Activated naive CD8-positive, alpha-beta T cell (primary cell): ENCODE measurements around the gene GPC4.

Experiments
- H3K27ac Mint-ChIP-seq: one replicate; pipeline ENCODE4 v1.8.0; 2021; ENCODE audit warnings: mixed read lengths
- H3K27me3 Mint-ChIP-seq: one replicate; pipeline ENCODE4 v1.8.0; 2021; ENCODE audit warnings: mixed read lengths
- H3K36me3 Mint-ChIP-seq: one replicate; pipeline ENCODE4 v1.8.0; 2021; ENCODE audit warnings: mixed read lengths
- H3K4me1 Mint-ChIP-seq: one replicate; pipeline ENCODE4 v1.8.0; 2021; ENCODE audit warnings: low read depth, mixed read lengths
- H3K4me3 Mint-ChIP-seq: one replicate; pipeline ENCODE4 v1.8.0; 2021; ENCODE audit warnings: mild to moderate bottlenecking, mixed read lengths
- H3K9me3 Mint-ChIP-seq: one replicate; pipeline ENCODE4 v1.8.0; 2021; ENCODE audit warnings: low read depth, mixed read lengths

GPC4 gene

DNA sequence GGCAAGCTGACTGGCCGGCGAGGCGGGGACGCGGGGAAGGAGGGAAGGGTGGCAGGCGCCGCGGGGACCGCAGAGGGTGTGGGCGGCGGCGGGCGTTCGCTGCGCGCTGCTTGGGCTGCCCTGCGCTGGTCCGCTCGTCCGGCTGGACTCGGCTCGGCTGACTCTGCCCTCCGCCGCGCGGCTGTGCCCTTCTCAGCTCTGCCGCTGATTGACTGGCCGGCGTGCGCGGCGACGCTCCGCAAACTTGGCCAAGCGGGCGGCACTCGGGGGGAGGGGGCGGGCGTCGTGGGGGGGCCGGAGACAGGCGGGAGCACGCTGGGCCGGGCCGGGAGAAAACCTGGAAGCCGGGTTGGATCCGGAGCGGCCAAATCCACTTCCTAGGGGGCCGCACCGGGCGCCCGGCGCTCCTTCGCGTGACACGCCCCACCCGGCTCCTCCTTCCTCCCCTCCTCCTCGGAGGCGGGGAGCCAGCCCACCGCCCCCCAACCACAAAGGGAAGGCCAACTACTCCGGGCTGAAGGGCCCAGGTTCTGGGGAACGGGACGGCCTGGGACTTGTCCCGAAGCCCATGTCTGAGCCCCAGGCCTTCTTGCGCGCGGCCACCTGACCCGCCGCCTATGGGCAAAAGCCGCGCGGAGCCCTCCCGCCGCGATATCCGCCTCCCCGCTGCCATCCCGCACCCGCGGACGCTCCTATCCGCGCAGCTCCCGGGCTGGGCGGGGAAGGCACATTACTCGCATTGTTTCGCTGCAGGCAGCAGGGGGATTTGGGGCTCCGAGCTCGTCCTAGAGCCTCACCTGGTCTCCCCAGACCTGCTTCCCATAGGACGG, at the start of gene GPC4:
GPC4 (minus strand) TSS at position 214 of the 830 bp plus-strand sequence. CDS start 524 bp downstream, outside the sequence.
- Mint-ChIP-seq H3K9me3 (no peaks in the 10 kb centered on the region), H3K27ac (no peak within 1 kb of the TSS), H3K4me1 (no peaks in the 10 kb centered on the region), H3K27me3 (peaks cover 19% of the 10 kb centered on the region), H3K36me3 (no peaks in the 10 kb centered on the region), H3K4me3 (peak within 1 kb of the TSS; percentile 59)

DNA sequence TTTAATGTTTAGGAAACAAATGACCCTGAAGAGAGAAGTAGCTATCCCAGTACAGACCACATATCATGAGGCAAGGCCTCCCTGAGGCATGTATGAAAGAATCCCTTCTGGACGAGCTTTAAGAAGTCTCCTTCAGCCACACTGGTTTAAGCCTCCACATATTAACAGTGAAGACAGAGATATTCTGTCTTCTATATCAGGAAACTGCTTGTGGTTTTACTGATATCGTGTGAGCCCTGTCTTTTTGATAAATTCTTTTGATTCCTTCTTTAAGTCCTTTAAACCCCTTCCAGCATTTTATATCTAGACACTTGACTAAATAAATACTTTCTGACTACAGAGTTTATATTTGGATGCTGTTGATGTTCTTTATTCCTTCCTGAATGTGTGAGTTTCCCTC, 45.9 kb upstream of the GPC4 start:
- Mint-ChIP-seq H3K4me1 (no peaks in the 10 kb centered on the region), H3K4me3 (no peak overlapping the region), H3K36me3 (no peaks in the 10 kb centered on the region), H3K9me3 (no peaks in the 10 kb centered on the region), H3K27ac (no peak overlapping the region), H3K27me3 (no peaks in the 10 kb centered on the region)

DNA sequence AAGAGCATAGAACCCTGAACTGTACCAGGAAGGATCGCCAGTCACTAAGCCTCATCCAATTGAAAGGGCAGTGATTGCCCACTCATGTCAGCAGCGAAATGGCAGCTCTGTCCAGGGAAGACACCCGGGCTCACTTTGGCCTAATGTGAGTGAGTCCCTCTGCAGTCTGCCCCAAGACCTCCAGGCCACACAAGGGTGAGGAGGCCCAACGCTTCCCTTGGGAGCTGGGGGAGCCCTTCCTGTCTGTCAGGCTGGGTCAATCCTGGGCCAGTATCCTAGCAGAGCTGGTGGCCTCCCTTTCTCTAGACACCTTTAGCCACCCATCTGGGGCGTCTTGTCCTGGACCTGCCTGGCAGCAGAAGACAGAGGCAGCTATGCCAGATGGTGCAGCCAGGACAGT, 39.6 kb upstream of the GPC4 start:
- no peaks in the 10 kb centered on the region for H3K4me1 Mint-ChIP-seq
- no peaks in the 10 kb centered on the region for H3K27me3 Mint-ChIP-seq
- H3K4me3 Mint-ChIP-seq = no peak overlapping the region
- H3K27ac Mint-ChIP-seq = no peak overlapping the region
- H3K36me3 Mint-ChIP-seq = no peaks in the 10 kb centered on the region
- H3K9me3 Mint-ChIP-seq = no peaks in the 10 kb centered on the region

DNA sequence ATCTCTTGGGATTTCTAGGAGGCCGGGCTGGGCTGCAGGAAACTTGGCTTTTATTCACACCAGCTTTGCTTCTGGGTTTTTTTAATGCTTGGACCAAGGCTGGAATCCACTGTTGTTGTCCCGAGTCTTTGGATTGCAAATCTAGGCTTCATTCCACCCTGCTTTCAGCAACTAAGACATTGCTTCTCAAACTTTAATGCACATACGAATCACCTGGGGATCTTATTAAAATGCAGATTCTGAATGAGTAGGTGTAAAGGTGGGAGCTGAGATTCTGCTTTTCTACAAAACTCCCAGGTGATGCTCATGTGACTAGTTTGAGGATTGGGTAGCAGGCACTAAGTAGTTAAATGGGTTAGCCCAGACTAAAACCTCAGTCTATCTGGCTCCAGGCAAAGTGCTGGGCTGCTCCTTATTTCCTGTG, 39.2 kb upstream of the GPC4 start:
- Mint-ChIP-seq H3K4me1 (no peaks in the 10 kb centered on the region), H3K4me3 (no peak overlapping the region), H3K27me3 (no peaks in the 10 kb centered on the region), H3K9me3 (no peaks in the 10 kb centered on the region), H3K27ac (no peak overlapping the region), H3K36me3 (no peaks in the 10 kb centered on the region)

DNA sequence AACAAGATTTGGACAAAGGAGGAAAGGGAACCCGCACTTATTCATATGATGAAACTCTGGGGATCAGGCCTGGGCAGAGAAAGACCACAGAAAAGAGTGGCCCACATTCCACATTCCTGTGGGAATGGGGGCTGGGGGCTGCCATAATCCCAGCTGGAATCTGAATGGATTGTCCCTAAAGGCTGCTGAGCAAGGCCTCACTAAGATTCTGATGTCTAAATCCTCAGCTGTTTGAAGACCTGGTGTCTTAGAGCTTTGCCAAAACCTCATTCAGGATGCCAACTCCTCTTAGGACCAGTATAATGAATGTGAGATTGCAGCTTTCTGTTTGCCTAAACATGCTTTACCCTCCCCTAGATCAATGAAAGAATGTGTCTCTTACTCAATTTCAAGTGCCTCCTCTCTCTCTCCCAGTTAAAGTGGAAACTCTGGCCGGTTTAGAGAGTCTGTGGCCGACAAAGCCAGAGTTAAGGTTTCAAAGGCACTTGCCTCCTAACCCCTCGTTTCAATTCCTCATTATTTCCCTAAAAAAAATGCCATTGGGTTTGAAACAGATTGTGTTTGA, 33.3 kb upstream of the GPC4 start:
- Mint-ChIP-seq H3K36me3 (no peaks in the 10 kb centered on the region), H3K4me1 (peaks cover 4% of the 10 kb centered on the region), H3K27ac (no peak overlapping the region), H3K27me3 (peaks cover 2% of the 10 kb centered on the region), H3K9me3 (no peaks in the 10 kb centered on the region), H3K4me3 (no peak overlapping the region)

DNA sequence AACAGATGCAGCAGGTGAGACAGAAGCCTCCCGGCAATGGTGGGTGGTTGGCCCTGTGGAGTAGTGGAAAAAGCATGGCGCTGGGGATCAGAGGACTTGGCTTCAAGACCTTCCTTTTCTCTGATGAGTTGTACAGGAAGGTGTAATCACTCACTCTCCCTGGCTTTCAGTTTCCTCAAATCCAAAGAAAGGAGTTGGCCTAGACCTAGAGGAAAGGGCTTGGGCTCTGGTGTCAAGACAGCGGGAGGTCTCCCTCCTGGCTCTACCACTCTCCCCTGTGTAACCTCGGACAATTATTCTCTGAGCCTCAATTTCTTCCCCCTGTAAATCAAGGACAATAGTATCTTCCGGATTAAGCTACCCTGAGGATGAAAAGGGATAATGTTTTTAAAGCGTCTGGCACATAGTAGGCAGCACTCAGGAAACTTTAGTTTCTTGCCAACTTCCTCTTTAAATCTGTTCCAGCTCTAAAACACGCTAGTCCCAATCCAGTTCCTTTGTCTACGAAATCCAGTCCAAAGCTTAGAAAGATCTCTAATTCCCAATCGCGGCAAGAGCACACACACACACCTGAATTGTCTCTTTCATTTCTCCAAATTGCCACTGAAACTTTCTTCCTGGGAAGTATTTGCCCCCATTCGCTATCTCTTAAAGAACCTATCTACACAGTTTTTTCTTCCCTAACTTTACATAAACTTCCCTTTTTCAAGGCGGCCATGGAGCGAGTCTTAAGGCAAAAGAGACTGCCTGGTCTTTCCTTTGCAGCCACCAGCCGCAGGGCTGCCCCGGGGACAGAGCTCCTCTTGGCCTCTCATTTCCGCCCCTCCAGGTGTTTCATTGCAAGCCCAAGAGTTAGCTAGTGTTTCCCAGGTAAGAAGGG, 29.9 kb upstream of the GPC4 start:
- H3K36me3 Mint-ChIP-seq = no peaks in the 10 kb centered on the region
- H3K27me3 Mint-ChIP-seq = peaks cover 2% of the 10 kb centered on the region
- no peak overlapping the region for H3K4me3 Mint-ChIP-seq
- H3K4me1 Mint-ChIP-seq = peaks cover 4% of the 10 kb centered on the region
- H3K27ac Mint-ChIP-seq = no peak overlapping the region
- no peaks in the 10 kb centered on the region for H3K9me3 Mint-ChIP-seq

DNA sequence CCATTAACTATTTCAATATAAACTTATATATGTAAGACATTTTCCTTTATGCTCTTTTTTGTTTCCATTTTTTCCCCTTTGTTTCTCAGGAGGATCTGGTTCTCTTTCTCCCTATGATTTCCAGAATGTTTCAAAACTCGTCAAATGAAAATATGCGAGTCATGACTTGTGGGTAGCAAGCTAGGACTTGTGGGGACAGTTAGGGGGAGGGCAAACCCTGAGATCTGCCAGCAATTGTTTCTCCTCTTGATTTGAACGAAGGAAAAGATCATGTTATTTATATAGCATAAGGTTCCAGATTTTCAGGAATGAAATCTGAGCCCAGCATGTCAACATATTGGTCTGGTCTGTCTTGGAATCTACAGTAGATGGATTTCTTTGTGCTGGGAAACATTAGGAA, 28.9 kb upstream of the GPC4 start:
- no peak overlapping the region for H3K27ac Mint-ChIP-seq
- H3K36me3 Mint-ChIP-seq = no peaks in the 10 kb centered on the region
- peaks cover 2% of the 10 kb centered on the region for H3K27me3 Mint-ChIP-seq
- H3K4me3 Mint-ChIP-seq = no peak overlapping the region
- no peaks in the 10 kb centered on the region for H3K9me3 Mint-ChIP-seq
- peaks cover 4% of the 10 kb centered on the region for H3K4me1 Mint-ChIP-seq

DNA sequence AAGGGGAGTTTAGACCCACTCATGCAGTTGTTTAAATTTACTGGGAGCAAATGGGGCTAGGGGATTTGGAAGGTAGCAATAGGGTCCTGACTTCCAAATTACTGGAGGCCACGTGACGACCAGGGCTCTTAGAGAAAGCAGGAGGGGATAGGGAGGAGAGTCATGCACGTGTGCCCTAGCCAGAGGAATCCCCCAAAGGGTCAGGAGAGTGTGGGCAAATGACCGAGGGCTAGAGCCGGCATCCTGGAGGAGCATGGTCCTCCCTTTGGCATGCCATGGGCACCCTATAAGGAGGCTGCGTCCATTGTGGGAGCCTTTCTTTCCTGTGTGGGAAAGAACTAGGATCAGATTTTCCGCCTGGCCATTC, 25.5 kb upstream of the GPC4 start:
- peaks cover 2% of the 10 kb centered on the region for H3K27me3 Mint-ChIP-seq
- no peak overlapping the region for H3K4me3 Mint-ChIP-seq
- H3K36me3 Mint-ChIP-seq = no peaks in the 10 kb centered on the region
- no peaks in the 10 kb centered on the region for H3K9me3 Mint-ChIP-seq
- H3K4me1 Mint-ChIP-seq = peaks cover 4% of the 10 kb centered on the region
- H3K27ac Mint-ChIP-seq = no peak overlapping the region

DNA sequence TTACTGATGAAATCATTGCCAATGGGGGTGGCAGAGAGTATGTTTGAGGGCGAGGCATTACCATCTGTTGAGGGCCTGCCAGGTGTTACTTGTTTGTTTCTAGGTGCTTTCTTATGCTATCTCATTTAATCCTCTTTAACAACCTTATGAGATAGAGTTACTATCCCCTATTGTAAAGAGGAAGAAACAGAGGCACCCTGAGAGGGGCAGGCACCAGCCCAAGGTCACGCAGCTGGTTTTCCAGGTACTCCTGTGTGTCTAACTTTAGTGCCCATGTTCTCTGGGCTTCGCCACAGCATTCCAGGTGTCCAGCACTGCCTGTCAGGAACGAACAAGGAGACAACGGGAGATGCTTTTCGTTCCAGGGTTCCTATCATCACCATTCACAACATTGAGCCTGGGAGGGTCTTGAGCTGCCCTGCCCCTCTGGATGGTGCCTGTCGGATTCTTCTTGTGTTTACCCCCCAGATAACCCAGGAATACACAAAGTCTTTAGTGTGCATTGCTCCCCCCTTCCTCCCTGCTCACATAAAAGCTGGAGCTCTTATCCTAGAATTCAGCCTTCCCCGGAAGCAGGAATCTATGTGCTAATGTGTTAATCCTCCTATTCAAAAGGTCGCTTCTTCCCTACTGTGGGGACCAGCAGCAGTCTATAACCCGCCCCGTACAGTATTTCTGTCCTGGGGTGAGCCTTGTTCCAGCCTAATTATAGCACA, 24.9 kb upstream of the GPC4 start:
- Mint-ChIP-seq H3K9me3 (no peaks in the 10 kb centered on the region), H3K27me3 (peaks cover 2% of the 10 kb centered on the region), H3K27ac (no peak overlapping the region), H3K36me3 (no peaks in the 10 kb centered on the region), H3K4me3 (no peak overlapping the region), H3K4me1 (peaks cover 1% of the 10 kb centered on the region)

DNA sequence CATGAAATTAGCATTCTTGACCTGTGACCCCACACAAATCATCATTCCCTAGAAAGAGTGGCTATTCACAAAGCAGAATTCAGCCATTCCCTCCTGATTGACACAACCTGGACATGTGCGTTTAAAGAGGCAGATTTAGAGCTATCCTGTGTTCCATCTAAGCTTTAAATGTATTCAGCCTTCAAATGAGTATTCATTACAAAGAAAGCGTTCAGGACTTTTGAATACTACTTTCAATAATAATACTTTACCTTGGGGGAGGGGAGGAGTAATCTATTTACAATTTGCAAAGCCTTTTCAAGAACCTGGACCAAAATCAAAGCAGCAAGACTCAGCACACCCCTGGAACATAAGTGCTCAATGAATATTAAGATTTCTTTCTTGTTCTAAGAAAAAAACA, 22.5 kb upstream of the GPC4 start:
- no peaks in the 10 kb centered on the region for H3K9me3 Mint-ChIP-seq
- no peaks in the 10 kb centered on the region for H3K27me3 Mint-ChIP-seq
- H3K27ac Mint-ChIP-seq = no peak overlapping the region
- no peaks in the 10 kb centered on the region for H3K4me1 Mint-ChIP-seq
- no peaks in the 10 kb centered on the region for H3K36me3 Mint-ChIP-seq
- H3K4me3 Mint-ChIP-seq = no peak overlapping the region

DNA sequence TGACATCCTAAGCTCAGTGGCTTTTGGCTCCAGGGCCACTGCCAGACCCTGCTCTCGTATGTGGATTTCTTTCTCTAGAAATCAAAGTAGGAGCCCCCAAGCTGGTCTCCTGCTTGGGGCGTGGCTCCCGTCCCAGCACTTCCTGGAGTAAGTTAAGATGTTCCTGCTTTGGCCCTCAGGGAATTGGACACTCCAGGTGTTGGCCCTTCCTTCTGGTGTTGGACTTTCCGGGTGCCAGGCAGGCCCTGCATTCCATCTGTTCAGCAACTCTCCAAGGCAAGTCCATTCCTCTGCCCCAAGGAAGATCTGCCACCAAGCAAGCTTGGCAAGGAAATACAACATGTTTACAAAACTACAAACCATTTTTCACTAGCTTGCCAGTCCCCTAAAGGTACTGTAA, 22.1 kb upstream of the GPC4 start:
- Mint-ChIP-seq H3K4me1 (no peaks in the 10 kb centered on the region), H3K36me3 (no peaks in the 10 kb centered on the region), H3K4me3 (no peak overlapping the region), H3K9me3 (no peaks in the 10 kb centered on the region), H3K27me3 (no peaks in the 10 kb centered on the region), H3K27ac (no peak overlapping the region)

DNA sequence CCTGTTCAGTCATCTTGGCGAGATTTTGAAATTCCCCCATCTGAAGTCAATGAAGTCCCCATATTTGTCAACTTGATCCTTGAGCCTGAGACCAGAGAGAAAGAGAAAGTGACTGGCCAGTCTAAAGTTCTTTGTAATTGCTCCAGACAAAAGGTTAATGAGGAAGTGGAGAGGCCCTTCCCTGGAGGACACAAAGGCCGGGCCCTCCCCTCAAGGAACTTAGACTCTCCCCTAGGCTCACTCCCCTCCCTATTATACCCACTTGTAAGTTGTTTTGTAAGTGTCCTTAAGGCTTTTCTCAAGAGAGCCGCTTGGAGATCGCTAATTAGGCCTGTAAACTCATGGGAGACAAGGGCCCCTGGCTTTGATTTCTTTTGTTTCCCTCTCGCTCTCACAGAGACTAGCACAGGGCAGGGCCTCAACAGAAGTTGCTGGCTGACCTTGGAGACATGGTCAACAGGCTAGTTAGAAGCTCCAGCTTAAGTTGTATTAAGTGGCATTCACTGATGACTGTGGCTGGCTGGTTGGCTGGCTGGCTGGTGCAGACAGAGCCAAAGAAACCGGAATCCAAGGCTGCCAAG, 20.3 kb upstream of the GPC4 start:
- H3K9me3 Mint-ChIP-seq = no peaks in the 10 kb centered on the region

DNA sequence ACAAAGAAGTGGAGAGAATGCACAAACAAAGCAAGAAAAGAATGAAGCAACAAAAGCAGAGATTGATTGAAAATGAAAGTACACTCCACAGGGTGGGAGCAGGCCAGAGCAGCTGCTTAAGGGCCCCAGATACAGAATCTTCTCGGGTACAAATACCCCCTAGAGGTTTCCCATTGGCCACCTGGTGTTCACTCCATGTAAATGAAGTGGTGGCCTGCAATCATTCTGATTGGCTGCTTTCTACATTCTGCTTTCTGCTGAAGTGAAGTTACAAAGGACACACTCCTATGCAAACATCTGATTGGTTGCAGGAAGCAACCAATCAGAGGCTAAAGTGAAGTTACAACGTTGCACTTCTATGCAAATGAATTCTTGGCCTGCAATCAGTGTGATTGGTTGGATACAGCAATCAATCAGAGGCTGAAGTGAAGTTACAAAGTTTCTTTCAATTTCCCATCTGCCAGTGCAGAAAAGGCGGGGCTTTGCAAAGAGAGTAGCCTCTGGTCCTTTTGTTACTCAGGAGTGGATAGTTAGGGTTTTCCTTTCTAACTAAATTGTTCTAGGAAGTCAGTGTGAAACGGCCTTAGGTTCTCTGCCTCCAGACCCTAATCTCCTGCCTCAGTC, 19.0 kb upstream of the GPC4 start:
- H3K36me3 Mint-ChIP-seq = no peaks in the 10 kb centered on the region

More for the DNA sequence above, 20.3 kb upstream of the GPC4 start:
- no peaks in the 10 kb centered on the region for H3K27me3 Mint-ChIP-seq
- H3K4me3 Mint-ChIP-seq = no peak overlapping the region
- no peaks in the 10 kb centered on the region for H3K4me1 Mint-ChIP-seq
- H3K27ac Mint-ChIP-seq = no peak overlapping the region
- no peaks in the 10 kb centered on the region for H3K36me3 Mint-ChIP-seq

DNA sequence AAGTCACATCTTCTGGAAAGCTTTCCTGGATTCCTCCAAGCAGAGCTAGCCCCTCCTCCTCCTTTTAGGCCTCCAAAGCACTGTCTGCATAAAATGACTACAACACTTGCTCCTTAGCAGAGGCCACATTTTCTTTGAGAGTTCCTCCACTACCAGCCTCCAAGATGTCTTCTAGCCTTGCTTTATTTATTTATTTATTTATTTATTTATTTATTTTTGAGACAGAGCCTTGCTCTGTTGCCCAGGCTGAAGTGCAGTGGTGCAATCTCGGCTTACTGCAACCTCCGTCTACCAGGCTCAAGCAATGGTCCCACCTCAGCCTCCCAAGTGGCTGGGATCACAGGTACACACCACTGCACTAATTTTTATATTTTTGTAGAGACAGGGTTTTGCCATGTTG, 4.6 kb upstream of the GPC4 start:
- H3K4me3 Mint-ChIP-seq = no peak overlapping the region
- no peak overlapping the region for H3K27ac Mint-ChIP-seq
- H3K27me3 Mint-ChIP-seq = peaks cover 13% of the 10 kb centered on the region
- H3K36me3 Mint-ChIP-seq = no peaks in the 10 kb centered on the region
- no peaks in the 10 kb centered on the region for H3K9me3 Mint-ChIP-seq
- H3K4me1 Mint-ChIP-seq = no peaks in the 10 kb centered on the region

More for the DNA sequence above, 19.0 kb upstream of the GPC4 start:
- H3K9me3 Mint-ChIP-seq = no peaks in the 10 kb centered on the region
- no peak overlapping the region for H3K4me3 Mint-ChIP-seq
- H3K27me3 Mint-ChIP-seq = no peaks in the 10 kb centered on the region
- no peaks in the 10 kb centered on the region for H3K4me1 Mint-ChIP-seq
- no peak overlapping the region for H3K27ac Mint-ChIP-seq
